H1 (cell line): ENCODE results near the gene RASSF5. TPM values are rescaled to one million over a fixed set of nuclear protein-coding genes. Genes with fewer than 3 reads are reported as not detected.

Experiments
- CTCF ChIA-PET: fragments of 300-600 bp; sonication (Branson Sonifier 250); formaldehyde crosslinking; loops from one replicate; lab custom pipeline; 2021; ENCODE audit not compliant: partially characterized antibody; lab: Charles Lee
- POLR2A ChIA-PET: fragments of 300-600 bp; sonication (Branson Sonifier 250); formaldehyde crosslinking; loops from one replicate; lab custom pipeline; 2021; ENCODE audit warnings: inconsistent platforms; ENCODE audit not compliant: partially characterized antibody; lab: Charles Lee
- DNase-seq, 2 experiments: peaks; one replicate each; pipeline versions ENCODE4 v3.0.0 to v3.0.0-alpha.2; 2010 to 2022; ENCODE audit warnings: low spot score in 2 of 2, low read depth in 1 of 2, mixed read lengths in 1 of 2
- FAIRE-seq: peaks from 2 replicates; lab custom pipeline; 2011; peaks lifted over from hg19 to GRCh38; lab: Jason Lieb, UNC
- H2AFZ ChIP-seq: 2 replicates; pipeline ENCODE4 v1.8.1; 2012; ENCODE audit warnings: low read length, inconsistent platforms
- H2AK5ac ChIP-seq: 2 replicates; pipeline ENCODE4 v1.6.1; 2013; ENCODE audit warnings: low read depth, low read length
- H2BK120ac ChIP-seq: replicated peaks from 2 replicates; pipeline ENCODE3; 2013; ENCODE audit warnings: low read depth, low read length, inconsistent platforms
- H2BK12ac ChIP-seq: 2 replicates; pipeline ENCODE4 v1.6.1; 2013; ENCODE audit warnings: low read depth, low read length
- H2BK15ac ChIP-seq: 2 replicates; pipeline ENCODE4 v1.6.1; 2013; ENCODE audit warnings: low read length
- H2BK20ac ChIP-seq: 2 replicates; pipeline ENCODE4 v1.6.1; 2013; ENCODE audit warnings: low read length
- H2BK5ac ChIP-seq: 2 replicates; pipeline ENCODE4 v1.6.1; 2013; ENCODE audit warnings: low read depth, low read length
- H3K14ac ChIP-seq: 2 replicates; pipeline ENCODE4 v1.6.1; 2013; ENCODE audit warnings: inconsistent platforms; ENCODE audit not compliant: insufficient read length
- H3K18ac ChIP-seq: 2 replicates; pipeline ENCODE4 v1.6.1; 2013; ENCODE audit warnings: low read length; ENCODE audit errors: extremely low read depth
- H3K23ac ChIP-seq: 2 replicates; pipeline ENCODE4 v1.6.1; 2013; ENCODE audit warnings: inconsistent platforms; ENCODE audit not compliant: insufficient read length
- H3K23me2 ChIP-seq: 2 replicates; pipeline ENCODE4 v1.6.1; 2013; ENCODE audit warnings: low read depth, low read length
- H3K27ac ChIP-seq: 2 replicates; pipeline ENCODE4 v1.6.1; 2011; ENCODE audit warnings: low read depth, low read length, inconsistent platforms
- H3K27me3 ChIP-seq, 4 experiments: replicated peaks in 1 of 4; 1 replicate in 1 of 4; 2 replicates in 3 of 4; pipeline versions ENCODE4 v1.6.1 to v1.8.1; 2011 to 2013; ENCODE audit warnings: low read length in 3 of 4, mild to moderate bottlenecking in 3 of 4, inconsistent platforms in 2 of 4, mixed read lengths in 2 of 4, moderate library complexity in 1 of 4; ENCODE audit not compliant: control insufficient read depth in 3 of 4, insufficient read depth in 3 of 4; ENCODE audit errors: extremely low read depth in 1 of 4
- H3K36me3 ChIP-seq, 4 experiments: 2 replicates each; pipeline versions ENCODE4 v1.6.1 to v1.8.1; 2011 to 2013; ENCODE audit warnings: mild to moderate bottlenecking in 4 of 4, low read length in 3 of 4, moderate library complexity in 2 of 4, control low read depth in 1 of 4, inconsistent platforms in 1 of 4; ENCODE audit not compliant: insufficient read depth in 4 of 4, control insufficient read depth in 2 of 4
- H3K4ac ChIP-seq: replicated peaks from 2 replicates; pipeline ENCODE3; 2013; ENCODE audit warnings: low read length, low read depth, mixed read lengths, inconsistent platforms; ENCODE audit not compliant: insufficient read length
- H3K4me1 ChIP-seq, 4 experiments: replicated peaks in 1 of 4; 1 replicate in 1 of 4; 2 replicates in 3 of 4; pipeline versions ENCODE4 v1.6.1 to v1.8.1; 2011 to 2013; ENCODE audit warnings: low read length in 3 of 4, inconsistent platforms in 2 of 4, mixed read lengths in 1 of 4; ENCODE audit not compliant: insufficient read depth in 4 of 4, control insufficient read depth in 3 of 4
- H3K4me2 ChIP-seq, 2 experiments: 2 replicates each; pipeline versions ENCODE4 v1.6.1 to v1.8.1; 2011 to 2013; ENCODE audit warnings: low read depth in 2 of 2, low read length in 2 of 2, control low read depth in 1 of 2, inconsistent platforms in 1 of 2, mild to moderate bottlenecking in 1 of 2; ENCODE audit not compliant: insufficient read depth in 1 of 2
- H3K4me3 ChIP-seq, 4 experiments: fragments of 200-600, 300-600 bp in 1 of 4; sonication (generic), shearing (Covaris generic), sonication (Bioruptor Twin) in 1 of 4; 2 replicates each; pipeline versions ENCODE4 v1.5.1 to v1.8.1; 2011 to 2016; ENCODE audit warnings: low read length in 4 of 4, low read depth in 3 of 4, control low read depth in 2 of 4, inconsistent platforms in 2 of 4, mild to moderate bottlenecking in 2 of 4, mixed read lengths in 1 of 4, moderate library complexity in 1 of 4; ENCODE audit not compliant: insufficient read depth in 2 of 4; ENCODE audit errors: extremely low read depth in 1 of 4
- H3K56ac ChIP-seq: replicated peaks from 2 replicates; pipeline ENCODE3; 2013; ENCODE audit warnings: low read depth, mild to moderate bottlenecking, mixed read lengths, low read length, inconsistent platforms; ENCODE audit not compliant: insufficient read length
- H3K79me1 ChIP-seq: 2 replicates; pipeline ENCODE4 v1.6.1; 2013; ENCODE audit warnings: low read depth, low read length, control low read depth
- H3K79me2 ChIP-seq, 2 experiments: 2 replicates each; pipeline versions ENCODE4 v1.6.1 to v1.8.1; 2012 to 2013; ENCODE audit warnings: low read length in 2 of 2, mild to moderate bottlenecking in 2 of 2, inconsistent platforms in 1 of 2; ENCODE audit not compliant: insufficient read depth in 2 of 2, control insufficient read depth in 1 of 2
- H3K9ac ChIP-seq, 4 experiments: replicated peaks in 1 of 4; 1 replicate in 1 of 4; 2 replicates in 3 of 4; pipeline versions ENCODE4 v1.6.1 to v1.8.1; 2011 to 2013; ENCODE audit warnings: low read depth in 3 of 4, low read length in 3 of 4, control low read depth in 2 of 4, mild to moderate bottlenecking in 2 of 4, moderate library complexity in 2 of 4, inconsistent platforms in 1 of 4; ENCODE audit errors: extremely low read depth in 1 of 4
- H3K9me3 ChIP-seq, 2 experiments: 2 replicates each; pipeline versions ENCODE4 v1.6.1 to v1.8.1; 2012 to 2013; ENCODE audit warnings: mild to moderate bottlenecking in 2 of 2, moderate library complexity in 2 of 2, control low read depth in 1 of 2, inconsistent platforms in 1 of 2, low read depth in 1 of 2, low read length in 1 of 2, mixed read lengths in 1 of 2; ENCODE audit not compliant: insufficient read depth in 2 of 2
- H4K20me1 ChIP-seq, 2 experiments: replicated peaks in 1 of 2; 2 replicates each; pipeline versions ENCODE3 to v1.8.1; 2011 to 2013; ENCODE audit warnings: inconsistent platforms in 2 of 2, low read length in 2 of 2, mild to moderate bottlenecking in 1 of 2; ENCODE audit not compliant: insufficient read depth in 2 of 2, control insufficient read depth in 1 of 2
- H4K5ac ChIP-seq: 2 replicates; pipeline ENCODE4 v1.6.1; 2013; ENCODE audit warnings: low read length, low read depth, mixed read lengths, inconsistent platforms; ENCODE audit not compliant: insufficient read length
- H4K8ac ChIP-seq: 2 replicates; pipeline ENCODE4 v1.8.0; 2013; ENCODE audit warnings: mild to moderate bottlenecking, moderate library complexity, low read length, inconsistent platforms; ENCODE audit not compliant: insufficient read depth; ENCODE audit errors: extremely low read depth
- H4K91ac ChIP-seq: replicated peaks from 2 replicates; pipeline ENCODE3; 2013; ENCODE audit warnings: low read length, mixed read lengths, inconsistent platforms; ENCODE audit not compliant: insufficient read length
- JUND ChIP-seq: IDR thresholded peaks from 2 replicates; pipeline ENCODE4 v1.6.1; 2011; ENCODE audit warnings: mild to moderate bottlenecking, improper control_type of control experiment, low read length
- NRF1 ChIP-seq: IDR thresholded peaks from 2 replicates; pipeline ENCODE4 v1.6.1; 2011; ENCODE audit warnings: mild to moderate bottlenecking, low read depth, low read length, improper control_type of control experiment
- POLR2AphosphoS5 ChIP-seq: IDR thresholded peaks from 2 replicates; pipeline ENCODE4 v1.6.1; 2011; ENCODE audit warnings: low read depth, low read length
- RXRA ChIP-seq: IDR thresholded peaks from 2 replicates; pipeline ENCODE4 v1.6.1; 2011; ENCODE audit warnings: low read depth, mild to moderate bottlenecking, low read length, moderate library complexity; ENCODE audit not compliant: insufficient read depth
- SRF ChIP-seq: IDR thresholded peaks from 2 replicates; pipeline ENCODE4 v1.6.1; 2011; ENCODE audit warnings: mild to moderate bottlenecking, low read depth, low read length, moderate library complexity
- TCF12 ChIP-seq: IDR thresholded peaks from 2 replicates; pipeline ENCODE4 v1.6.1; 2011; ENCODE audit warnings: low read depth, mild to moderate bottlenecking, low read length
- WGBS, 2 experiments: shearing (Covaris generic) in 1 of 2; methylation state at CpG; one replicate each; pipeline versions ENCODE4 v1.1.6 to v1.1.7; 2013 to 2015; ENCODE audit warnings: low lambda C conversion rate in 2 of 2, mixed read lengths in 2 of 2, inconsistent platforms in 1 of 2, low coverage in 1 of 2, missing lambda C conversion rate in 1 of 2; ENCODE audit not compliant: insufficient replicate concordance in 2 of 2, insufficient coverage in 1 of 2, insufficient read length in 1 of 2; ENCODE audit errors: extremely low coverage in 1 of 2, missing lambda C conversion rate in 1 of 2; 5-methylcytosine and 5-hydroxymethylcytosine counted together
- polyA plus RNA-seq, 7 experiments: library from polyadenylated mRNA; depleted of rRNA in 3 of 7; stranded (reverse) in 5 of 7; unstranded in 2 of 7; fragments of >200 nt in 5 of 7; fragments of 200-250 nt in 2 of 7; gene quantifications; 1 replicate in 5 of 7; 2 replicates in 1 of 7; 4 replicates in 1 of 7; pipeline versions ENCODE4 v1.2.1 to v1.2.3, GENCODE V29; 2011 to 2013; ENCODE audit warnings: missing spikeins in 2 of 7, mixed read lengths in 2 of 7
- total RNA-seq: library from RNA; stranded (reverse); fragmentation: NEBNext Ultra II Directional; extraction: Animal tissue kit (Norgen Biotek cat#: 25700); gene quantifications from 2 replicates; pipeline ENCODE4 v1.2.1, GENCODE V29; 2021
- TF ChIP-seq, protein P1 (sequence below): IDR thresholded peaks from 2 replicates; pipeline ENCODE4 v1.6.1; 2012; ENCODE audit warnings: low read length, inconsistent platforms

The RASSF5 gene
- total and polyA plus RNA-seq, 2 of the 8 experiments (the other 6 are each of a cell fraction or from before 2014, with no cell fraction given): 0.82 to 1.8 TPM

DNA sequence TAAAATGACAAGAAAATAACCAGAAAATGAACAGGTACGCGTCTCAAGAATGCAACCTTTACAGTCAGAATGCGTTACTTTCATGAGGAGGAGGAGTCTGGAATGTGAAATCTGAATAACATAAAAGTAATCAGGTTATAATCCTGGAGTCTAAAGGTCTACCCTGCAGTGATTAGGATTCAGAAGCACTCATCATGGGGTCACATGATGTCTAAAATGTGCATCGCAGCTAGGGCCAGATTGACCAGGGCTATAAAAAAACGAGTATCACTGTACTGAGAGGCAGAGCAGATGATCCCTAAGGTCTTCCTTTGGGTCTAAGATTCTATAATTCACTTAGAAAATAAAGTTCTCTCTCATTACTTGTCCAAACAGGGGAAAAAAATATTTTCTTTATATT, 97.5 kb downstream of the RASSF5 start:
- Histone ChIP-seq H3K4me2 (no peak overlapping the region), H3K14ac (no peak overlapping the region), H2BK20ac (no peak overlapping the region), H3K9ac (no peak overlapping the region), H2AFZ (no peak overlapping the region), H3K4me1 (no peaks in the 10 kb centered on the region), H3K9me3 (no peaks in the 10 kb centered on the region), H3K23me2 (no peaks in the 10 kb centered on the region), H2BK120ac (no peak overlapping the region), H3K4me3 (no peak overlapping the region), H3K79me1 (no peaks in the 10 kb centered on the region), H3K27me3 (no peaks in the 10 kb centered on the region)
- FAIRE-seq: no peak
- 93% methylated on average over 5 of the region's 5 CpGs; no CpG with 5 or more reads in 1 of the 2 experiments for WGBS, 2 experiments
- no peak for DNase-seq
- TF ChIP-seq JUND (no peak), SRF (no peak), POLR2AphosphoS5 (no peak), NRF1 (no peak), RXRA (no peak), TCF12 (no peak)
- TF ChIP-seq, protein P1, sequence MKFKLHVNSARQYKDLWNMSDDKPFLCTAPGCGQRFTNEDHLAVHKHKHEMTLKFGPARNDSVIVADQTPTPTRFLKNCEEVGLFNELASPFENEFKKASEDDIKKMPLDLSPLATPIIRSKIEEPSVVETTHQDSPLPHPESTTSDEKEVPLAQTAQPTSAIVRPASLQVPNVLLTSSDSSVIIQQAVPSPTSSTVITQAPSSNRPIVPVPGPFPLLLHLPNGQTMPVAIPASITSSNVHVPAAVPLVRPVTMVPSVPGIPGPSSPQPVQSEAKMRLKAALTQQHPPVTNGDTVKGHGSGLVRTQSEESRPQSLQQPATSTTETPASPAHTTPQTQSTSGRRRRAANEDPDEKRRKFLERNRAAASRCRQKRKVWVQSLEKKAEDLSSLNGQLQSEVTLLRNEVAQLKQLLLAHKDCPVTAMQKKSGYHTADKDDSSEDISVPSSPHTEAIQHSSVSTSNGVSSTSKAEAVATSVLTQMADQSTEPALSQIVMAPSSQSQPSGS: no peak
- TF ChIP-seq, all 59 proteins: peak for 0
- Histone ChIP-seq H4K5ac (no peak overlapping the region), H4K20me1 (peaks cover 0 to 1% of the 10 kb centered on the region in 2 experiments), H3K79me2 (no peaks in the 10 kb centered on the region), H3K18ac (no peak overlapping the region), H3K27ac (no peak overlapping the region), H3K23ac (no peak overlapping the region), H4K91ac (no peak overlapping the region), H3K36me3 (peaks cover 0 to 20% (median 4%) of the 10 kb centered on the region in 4 experiments; a peak in 6 of 8 replicates), H4K8ac (no peak overlapping the region), H2BK15ac (no peak overlapping the region), H2AK5ac (no peak overlapping the region), H3K4ac (no peak overlapping the region), H2BK12ac (no peak overlapping the region), H2BK5ac (no peak overlapping the region), H3K56ac (no peak overlapping the region)
- CTCF ChIA-PET: interaction anchor here (0.6 to 1.7 kb wide), 7 partner anchors 16 to 470 kb away, joined by 3 to 7 read pairs (median 5); no protein-coding TSS in a partner anchor
- POLR2A ChIA-PET: no interaction called here
